HEK293T (cell line): ENCODE data around the gene PIP4K2B.

Experiments used
- CTCF ChIA-PET: fragments of 350-600 bp; formaldehyde crosslinking; extraction: SDS; loops from one replicate; lab custom pipeline; 2021; ENCODE audit warnings: antibody characterized with exemption, inconsistent platforms; lab: Yijun Ruan, JAX
- POLR2A ChIA-PET: fragments of 350-600 bp; formaldehyde crosslinking; extraction: SDS; loops from one replicate; lab custom pipeline; 2020; ENCODE audit warnings: antibody characterized with exemption, inconsistent platforms; lab: Yijun Ruan, JAX
- DNase-seq: peaks from one replicate; pipeline ENCODE4 v3.0.0; 2012; ENCODE audit warnings: mixed read lengths; ENCODE audit errors: extremely low spot score
- ARNT ChIP-seq: fragments of 450-650 bp; IDR thresholded peaks from 2 replicates; pipeline ENCODE4 v1.6.1; 2017; ENCODE audit warnings: mild to moderate bottlenecking
- BHLHE40 ChIP-seq: fragments of 450-650 bp; IDR thresholded peaks from 2 replicates; pipeline ENCODE4 v1.6.1; 2016; ENCODE audit warnings: mild to moderate bottlenecking, moderate library complexity, borderline replicate concordance
- CTBP1 ChIP-seq: fragments of 450-650 bp; IDR thresholded peaks from 2 replicates; pipeline ENCODE4 v1.6.1; 2016; ENCODE audit warnings: borderline replicate concordance
- ELF4 ChIP-seq: fragments of 450-650 bp; IDR thresholded peaks from 2 replicates; pipeline ENCODE4 v1.6.1; 2017; ENCODE audit warnings: antibody characterized with exemption
- FOXA1 ChIP-seq: fragments of 450-650 bp; IDR thresholded peaks from 2 replicates; pipeline ENCODE4 v1.6.1; 2016; ENCODE audit warnings: mild to moderate bottlenecking
- FOXK2 ChIP-seq: fragments of 450-650 bp; IDR thresholded peaks from 2 replicates; pipeline ENCODE4 v1.6.1; 2016; ENCODE audit warnings: mild to moderate bottlenecking
- FOXM1 ChIP-seq: fragments of 450-650 bp; IDR thresholded peaks from 2 replicates; pipeline ENCODE4 v1.6.1; 2017; ENCODE audit warnings: mild to moderate bottlenecking, borderline replicate concordance
- HDGF ChIP-seq: fragments of 450-650 bp; IDR thresholded peaks from 2 replicates; pipeline ENCODE4 v1.6.1; 2017; ENCODE audit warnings: antibody characterized with exemption, borderline replicate concordance
- L3MBTL2 ChIP-seq: fragments of 450-650 bp; conservative IDR thresholded peaks from 2 replicates; pipeline ENCODE4 v1.6.1; 2016; ENCODE audit warnings: mild to moderate bottlenecking
- LEF1 ChIP-seq: fragments of 450-650 bp; IDR thresholded peaks from 2 replicates; pipeline ENCODE4 v1.6.1; 2017; ENCODE audit warnings: mild to moderate bottlenecking, borderline replicate concordance
- NFRKB ChIP-seq: fragments of 450-650 bp; IDR thresholded peaks from 2 replicates; pipeline ENCODE4 v1.6.1; 2016; ENCODE audit warnings: mild to moderate bottlenecking, moderate library complexity
- SP1 ChIP-seq: fragments of 450-650 bp; IDR thresholded peaks from 2 replicates; pipeline ENCODE4 v1.6.1; 2017
- SUZ12 ChIP-seq: fragments of 450-650 bp; IDR thresholded peaks from 2 replicates; pipeline ENCODE4 v1.6.1; 2016; ENCODE audit warnings: mild to moderate bottlenecking
- TARDBP ChIP-seq: fragments of 450-650 bp; IDR thresholded peaks from 2 replicates; pipeline ENCODE4 v1.6.1; 2016
- ZNF384 ChIP-seq: fragments of 450-650 bp; IDR thresholded peaks from 2 replicates; pipeline ENCODE4 v1.6.1; 2016
- TF ChIP-seq, protein P1 (sequence below): fragments of 450-650 bp; IDR thresholded peaks from 2 replicates; pipeline ENCODE4 v1.6.1; 2016

The PIP4K2B gene

DNA sequence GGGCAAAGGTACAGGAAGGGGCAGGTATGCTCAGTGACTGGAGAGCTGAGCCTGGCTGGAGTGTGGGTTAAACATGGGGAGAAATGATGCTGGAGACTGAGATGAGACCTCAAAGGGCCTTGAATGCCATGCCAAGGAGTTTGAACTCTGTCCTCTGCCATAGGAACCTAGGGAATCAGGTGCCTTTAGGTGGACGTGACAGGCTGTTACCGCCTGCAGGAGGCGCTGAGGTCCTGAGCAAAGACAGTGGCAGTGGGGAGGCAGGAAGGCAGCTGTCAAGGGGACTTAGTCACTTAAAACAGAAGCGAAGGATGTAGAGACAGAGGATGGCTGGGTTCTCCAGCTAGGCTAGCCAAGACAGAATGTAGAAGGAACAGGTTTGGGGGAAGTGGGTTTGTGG lies 37.7 kb downstream of the PIP4K2B start:
- ChIA-PET POLR2A (interaction anchor here (0.9 to 1.5 kb wide), 4 partner anchors 8 to 92 kb away, joined by 3 to 6 read pairs (median 4); partner anchors contain the start of genes PSMB3 and RPL23), CTCF (interaction anchor here (0.6 to 1.7 kb wide), 3 partner anchors 9 to 392 kb away, joined by 3 to 6 read pairs (median 3); no protein-coding TSS in a partner anchor)

DNA sequence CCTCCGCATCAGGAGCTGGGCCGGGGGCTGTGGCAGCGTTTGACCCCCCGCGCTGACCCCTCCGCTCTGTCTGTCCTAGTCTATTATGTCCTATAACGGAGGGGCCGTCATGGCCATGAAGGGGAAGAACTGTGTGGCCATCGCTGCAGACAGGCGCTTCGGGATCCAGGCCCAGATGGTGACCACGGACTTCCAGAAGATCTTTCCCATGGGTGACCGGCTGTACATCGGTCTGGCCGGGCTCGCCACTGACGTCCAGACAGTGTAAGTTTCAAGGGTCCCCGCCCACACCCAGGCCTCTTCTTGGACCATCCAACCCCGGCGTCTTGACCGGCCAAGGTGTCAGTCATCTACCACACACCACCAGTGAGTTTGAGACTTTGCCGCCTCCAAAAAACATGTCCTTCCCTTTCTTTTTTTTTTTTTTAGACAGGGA lies 46.3 kb downstream of the PIP4K2B start:
- ChIA-PET CTCF (no interaction called here), POLR2A (interaction anchor here (0.8 to 2.1 kb wide), 5 partner anchors 12 to 205 kb away, joined by 3 to 14 read pairs (median 6); partner anchors contain the start of gene MLLT6)
- DNase-seq, result no peak
- no peak for TF ChIP-seq HDGF
- no peak for TF ChIP-seq ARNT
- no peak for TF ChIP-seq FOXK2
- no peak for TF ChIP-seq L3MBTL2
- no peak for TF ChIP-seq TARDBP
- TF ChIP-seq LEF1, result no peak
- no peak for TF ChIP-seq ZNF384
- no peak for TF ChIP-seq ELF4

More for the DNA sequence above, 37.7 kb downstream of the PIP4K2B start:
- TF ChIP-seq L3MBTL2 (no peak), FOXK2 (no peak), TARDBP (no peak), CTBP1 (no peak), NFRKB (no peak), BHLHE40 (no peak), ELF4 (no peak), FOXM1 (no peak), HDGF (no peak), ARNT (no peak), ZNF384 (no peak), SUZ12 (no peak), LEF1 (no peak), SP1 (no peak), FOXA1 (no peak)
- TF ChIP-seq, protein P1, sequence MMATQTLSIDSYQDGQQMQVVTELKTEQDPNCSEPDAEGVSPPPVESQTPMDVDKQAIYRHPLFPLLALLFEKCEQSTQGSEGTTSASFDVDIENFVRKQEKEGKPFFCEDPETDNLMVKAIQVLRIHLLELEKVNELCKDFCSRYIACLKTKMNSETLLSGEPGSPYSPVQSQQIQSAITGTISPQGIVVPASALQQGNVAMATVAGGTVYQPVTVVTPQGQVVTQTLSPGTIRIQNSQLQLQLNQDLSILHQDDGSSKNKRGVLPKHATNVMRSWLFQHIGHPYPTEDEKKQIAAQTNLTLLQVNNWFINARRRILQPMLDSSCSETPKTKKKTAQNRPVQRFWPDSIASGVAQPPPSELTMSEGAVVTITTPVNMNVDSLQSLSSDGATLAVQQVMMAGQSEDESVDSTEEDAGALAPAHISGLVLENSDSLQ, result no peak
- DNase-seq, result peak; percentile 41

DNA sequence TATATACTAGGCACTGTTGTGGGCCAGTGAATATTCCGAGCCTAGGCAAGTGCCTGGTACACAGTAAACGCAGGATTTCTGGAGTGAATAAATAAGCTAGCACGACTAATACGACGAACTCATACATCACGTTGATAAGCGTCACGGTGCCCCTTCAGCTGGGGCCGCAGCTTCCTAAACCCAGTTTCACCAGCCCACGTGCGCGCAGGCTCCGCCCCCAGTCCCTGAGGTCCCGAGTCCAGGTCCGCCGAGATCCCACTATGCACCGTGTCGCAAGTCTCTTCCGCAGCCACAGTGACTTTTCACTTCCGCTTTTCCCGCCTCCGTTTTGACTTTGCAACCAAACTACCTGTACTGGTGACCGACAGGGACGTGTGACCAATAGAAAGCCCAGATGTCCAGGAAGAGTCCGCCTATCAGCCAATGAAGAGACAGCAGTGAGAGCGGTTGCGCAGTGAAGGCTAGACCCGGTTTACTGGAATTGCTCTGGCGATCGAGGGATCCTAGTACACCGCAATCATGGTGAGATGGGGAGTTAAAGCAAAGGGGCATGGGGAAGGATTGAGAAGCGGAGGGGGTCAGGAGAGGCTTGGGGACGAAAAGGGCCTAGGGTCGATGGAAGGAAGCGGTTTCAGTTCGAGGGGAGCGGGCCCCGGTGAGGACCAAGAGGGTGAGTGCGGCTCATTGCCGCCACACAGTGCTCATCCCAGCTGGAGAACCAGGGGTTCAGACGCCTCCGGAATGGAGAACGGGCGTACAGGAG lies 46.9 kb downstream of the PIP4K2B start, which contains the start of gene PSMB3:
PSMB3 (plus strand) TSS at position 434 of the 763 bp plus-strand sequence; CDS start at position 520, 86 bp downstream.
- TF ChIP-seq NFRKB (no peak), L3MBTL2 (peak; percentile 79; the same call in 1 of the 2 replicates), HDGF (no peak), BHLHE40 (no peak), FOXK2 (no peak), ELF4 (peak; percentile 92), ARNT (no peak), FOXM1 (no peak), LEF1 (no peak), FOXA1 (no peak), ZNF384 (no peak)
- TF ChIP-seq, protein P1, result peak; percentile 100
- ChIA-PET CTCF (interaction anchor here (0.7 to 1.8 kb wide), 4 partner anchors 9 to 230 kb away, joined by 3 to 5 read pairs (median 3); no protein-coding TSS in a partner anchor), POLR2A (interaction anchor here (0.5 to 2.1 kb wide), 39 partner anchors 9 to 448 kb away, joined by 3 to 15 read pairs (median 4); partner anchors contain the start of genes CWC25, LASP1, MLLT6 and PIP4K2B)
- peak; percentile 87 for DNase-seq

GRCh38 chr17:38751808-38752307 lies 47.5 kb downstream of the PIP4K2B start:
- TF ChIP-seq, protein P1, result no peak
- TF ChIP-seq ARNT (no peak), HDGF (no peak), CTBP1 (no peak), FOXK2 (no peak), FOXM1 (no peak), ZNF384 (no peak), SP1 (no peak), SUZ12 (no peak), FOXA1 (no peak)
- POLR2A ChIA-PET, result interaction anchor here (0.5 to 2.1 kb wide), 37 partner anchors 8 to 448 kb away, joined by 3 to 15 read pairs (median 4); partner anchors contain the start of genes CWC25, LASP1, MLLT6 and PIP4K2B
- CTCF ChIA-PET, result interaction anchor here (0.7 to 1.8 kb wide), 4 partner anchors 10 to 231 kb away, joined by 3 to 5 read pairs (median 3); no protein-coding TSS in a partner anchor
- DNase-seq, result peak; percentile 63

- DNase-seq, result no peak
- TF ChIP-seq SUZ12 (no peak), FOXM1 (no peak), BHLHE40 (no peak), ZNF384 (peak; percentile 96), FOXA1 (no peak), ARNT (no peak), ELF4 (no peak)
- ChIA-PET POLR2A (interaction anchor here (0.5 to 2.3 kb wide), 22 partner anchors 8 to 449 kb away, joined by 3 to 19 read pairs (median 5); partner anchors contain the start of genes CISD3, LASP1, RPL19 and RPL23), CTCF (interaction anchor here (1.8 kb wide), 1 partner anchor 232 kb away, joined by 5 read pairs; no protein-coding TSS in a partner anchor)
Measured at GRCh38 chr17:38751144-38751807, 48.1 kb downstream of the PIP4K2B start.
